ENCODE data around the gene SBNO2.

Gene SBNO2

GRCh38 chr19:1113030-1113985, 60.8 kb downstream of the SBNO2 start:
- Mint-ChIP-seq H3K36me3 (ENCODE audit: low read depth) (peaks cover 5% of the 10 kb centered on the region), H3K27me3 (ENCODE audit: low read depth) (no peaks in the 10 kb centered on the region), H3K4me3 (no peak overlapping the region), H3K27ac (no peak overlapping the region), H3K9me3 (no peaks in the 10 kb centered on the region), H3K4me1 (no peaks in the 10 kb centered on the region)
- TF ChIP-seq CTCF (IDR thresholded peaks at IDR 0.05; ENCODE audit: unreplicated experiment in 3 of 3) = peak; percentile 96 to 97 (median 97)

DNA sequence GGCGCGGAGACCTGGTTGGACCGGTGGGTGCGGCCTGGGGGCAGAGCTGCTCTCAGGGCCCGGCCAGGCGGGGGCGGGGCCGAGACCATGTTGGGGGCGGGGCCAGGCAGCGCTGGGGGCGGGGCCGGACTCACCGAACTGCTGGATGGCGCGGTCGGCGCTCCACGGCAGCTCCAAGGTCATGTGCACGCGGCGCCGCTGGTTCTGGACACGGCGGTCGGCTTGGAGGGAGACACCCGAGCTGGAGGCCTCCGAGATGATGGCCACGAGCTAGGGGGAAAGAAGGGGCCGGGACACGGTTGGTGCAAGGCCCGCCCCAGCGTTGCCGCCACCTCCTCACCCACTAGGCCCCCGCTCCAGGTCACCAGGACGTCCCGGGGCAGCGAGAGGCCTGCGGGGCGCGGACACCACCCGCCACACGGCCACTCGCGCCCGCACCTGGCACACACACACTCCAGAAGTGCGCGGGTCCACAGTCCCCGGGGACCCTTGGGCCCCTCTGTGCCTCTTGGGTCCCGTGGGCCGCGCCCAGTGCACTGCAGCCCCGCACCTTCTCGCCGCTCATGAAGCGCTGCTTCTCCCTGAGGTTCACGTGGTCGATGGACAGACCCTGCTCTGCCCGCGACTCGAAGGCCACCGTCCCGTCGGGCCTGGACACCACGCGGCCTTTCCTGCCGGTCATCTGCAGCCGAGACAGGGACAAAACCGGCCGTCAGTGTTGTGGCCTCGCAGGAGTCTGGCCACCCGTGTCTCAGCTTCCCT, 61.6 kb downstream of the SBNO2 start:
- Mint-ChIP-seq H3K4me1 (no peaks in the 10 kb centered on the region), H3K27ac (no peak overlapping the region), H3K9me3 (no peaks in the 10 kb centered on the region), H3K27me3 (ENCODE audit: low read depth) (no peaks in the 10 kb centered on the region), H3K36me3 (ENCODE audit: low read depth) (no peaks in the 10 kb centered on the region), H3K4me3 (no peak overlapping the region)
- TF ChIP-seq CTCF (IDR thresholded peaks at IDR 0.05; ENCODE audit: unreplicated experiment in 3 of 3) = no peak

- TF ChIP-seq CTCF (IDR thresholded peaks at IDR 0.05; ENCODE audit: unreplicated experiment in 3 of 3) = no peak
- Mint-ChIP-seq H3K27ac (no peak overlapping the region), H3K4me1 (no peaks in the 10 kb centered on the region), H3K9me3 (no peaks in the 10 kb centered on the region), H3K36me3 (ENCODE audit: low read depth) (no peaks in the 10 kb centered on the region), H3K4me3 (no peak overlapping the region), H3K27me3 (ENCODE audit: low read depth) (no peaks in the 10 kb centered on the region)
These were observed 62.3 kb downstream of the SBNO2 start for GRCh38 chr19:1111641-1112267.

GRCh38 chr19:1110809-1111640, 63.0 kb downstream of the SBNO2 start:
- Mint-ChIP-seq H3K27ac (no peak overlapping the region), H3K4me1 (no peaks in the 10 kb centered on the region), H3K9me3 (no peaks in the 10 kb centered on the region), H3K36me3 (ENCODE audit: low read depth) (no peaks in the 10 kb centered on the region), H3K4me3 (no peak overlapping the region), H3K27me3 (ENCODE audit: low read depth) (no peaks in the 10 kb centered on the region)
- TF ChIP-seq CTCF (IDR thresholded peaks at IDR 0.05; ENCODE audit: unreplicated experiment in 3 of 3) = no peak
